ENCODE results near the gene LMO1.

GRCh38 chr11:8261921-8262551 lies 1.6 kb downstream of the LMO1 start:
- TF ChIP-seq CTCF (IDR thresholded peaks at IDR 0.05 in 2 of 3, conservative IDR thresholded peaks at IDR 0.05 in 1 of 3; ENCODE audit: control insufficient read depth in 2 of 3, extremely low read depth in 1 of 3, insufficient read depth in 1 of 3, low read depth in 3 of 3, low read length in 3 of 3) (no peak), YY1 (IDR thresholded peaks at IDR 0.05; ENCODE audit: low read depth, low read length) (no peak), SMC3 (IDR thresholded peaks at IDR 0.05; ENCODE audit: borderline replicate concordance, low read length) (no peak), REST (IDR thresholded peaks at IDR 0.05; ENCODE audit: low read depth, low read length) (no peak)

Data from GM12878 (cell line).